Activated T-cell treated with anti-CD3 and anti-CD28 coated beads for 1 hour (primary cell): ENCODE data around the gene DOK4.
"Not testable (repeated sequence)": the region's sequence is repeated elsewhere in the genome, so short reads cannot be mapped to it uniquely, and the experiment has no call there.

ENCODE experiments used
- DNase-seq: peaks from one replicate; pipeline ENCODE4 v3.0.0-alpha.2; 2020; ENCODE audit warnings: low read depth

DOK4 gene

DNA sequence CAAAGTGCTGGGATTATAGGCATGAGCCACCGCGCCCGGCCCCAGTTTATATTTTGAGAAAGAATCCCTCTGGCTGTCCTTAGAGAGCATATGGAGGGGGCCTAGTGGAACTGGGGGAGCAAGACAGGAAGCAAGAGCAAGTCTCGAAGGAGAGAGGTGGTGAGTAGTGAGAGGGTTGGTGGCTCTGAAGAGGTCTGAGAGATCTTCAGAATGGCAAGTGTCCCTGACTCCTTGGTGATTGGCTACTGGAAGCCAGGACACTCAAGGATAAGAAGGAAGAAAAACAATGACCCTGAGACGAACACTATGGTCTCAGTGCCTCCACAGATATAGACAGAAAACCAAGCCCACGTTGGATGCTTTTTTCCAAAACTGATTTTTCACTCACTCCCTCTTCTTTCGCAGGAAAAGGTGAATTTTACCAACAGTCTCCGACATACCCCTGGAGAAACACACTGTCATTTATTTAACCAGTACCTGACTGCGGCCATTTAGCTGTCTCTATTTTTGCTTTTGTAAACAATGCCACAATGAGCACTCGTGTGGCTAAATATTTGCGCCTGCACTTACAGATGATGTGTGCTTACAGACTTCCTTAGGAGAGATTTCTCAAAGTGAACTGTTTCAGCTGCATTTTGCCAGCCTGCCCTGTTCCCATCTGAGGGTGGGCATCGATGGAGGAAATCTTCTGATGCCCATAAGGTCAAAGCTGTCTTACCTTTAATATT lies 15.9 kb upstream of the DOK4 start:
- DNase-seq: no peak

DNA sequence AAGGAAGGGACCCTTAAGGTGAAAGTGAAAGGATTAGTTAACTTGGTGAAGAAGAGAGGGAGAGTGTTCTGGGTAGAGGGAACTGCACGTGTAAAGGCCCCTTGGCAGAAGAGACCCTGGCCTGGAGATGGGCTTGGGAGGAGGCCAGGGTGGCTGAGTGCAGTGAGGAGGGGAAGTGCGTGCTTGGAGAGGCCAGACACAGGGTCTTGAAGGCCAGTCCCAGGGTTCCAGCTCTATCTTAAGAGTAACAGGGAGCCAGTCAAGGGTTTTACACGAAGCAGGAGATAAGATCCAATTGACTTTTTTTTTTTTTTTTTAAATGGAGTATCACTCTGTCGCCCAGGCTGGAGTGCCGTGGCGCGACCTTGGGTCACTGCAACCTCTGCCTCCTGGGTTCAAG lies 15.2 kb upstream of the DOK4 start:
- no peak for DNase-seq

- DNase-seq: no peak
Measured at GRCh38 chr16:57500578-57501111, 14.4 kb upstream of the DOK4 start.

GRCh38 chr16:57499941-57500340 lies 13.6 kb upstream of the DOK4 start:
- DNase-seq: not testable (repeated sequence)

DNA sequence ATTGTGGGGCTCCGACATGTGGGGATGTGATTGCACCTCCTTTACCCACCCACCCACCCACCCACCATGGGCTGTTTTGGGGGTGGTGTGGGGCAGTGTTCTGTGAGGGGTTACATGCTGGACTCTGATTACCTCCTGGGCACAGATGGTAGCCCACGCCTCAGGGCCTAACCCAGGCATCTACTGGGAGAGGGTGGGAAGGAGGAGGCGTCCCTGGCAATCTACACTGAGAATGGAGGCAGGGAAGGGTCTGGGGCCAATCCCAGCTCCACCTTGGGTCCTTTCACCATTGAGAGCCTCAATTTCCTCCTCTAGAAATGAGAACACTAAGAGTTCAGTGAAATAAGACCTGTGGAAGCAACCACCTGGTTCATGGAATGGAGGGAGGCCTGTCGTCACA lies 11.7 kb upstream of the DOK4 start:
- no peak for DNase-seq

DNA sequence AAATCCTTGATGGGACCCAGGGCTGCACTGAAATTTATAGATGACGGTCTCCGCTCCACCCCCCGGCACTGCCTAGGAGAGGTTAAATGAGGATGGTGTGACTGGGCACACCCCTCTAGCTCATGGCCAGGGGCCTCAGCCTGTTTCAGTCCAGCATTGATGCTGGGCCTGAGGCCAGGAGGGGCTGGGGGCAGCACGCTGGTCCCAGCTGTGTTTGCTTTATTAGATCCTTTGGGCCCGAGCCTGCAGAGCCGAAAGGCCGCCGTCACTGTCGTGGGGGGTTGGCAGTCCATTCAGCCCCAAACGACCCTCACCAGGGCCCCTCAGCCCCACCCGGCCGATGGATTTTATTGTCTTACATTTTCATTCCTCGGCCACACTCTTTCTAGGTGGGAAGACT lies 10.8 kb upstream of the DOK4 start:
- DNase-seq: no peak

DNA sequence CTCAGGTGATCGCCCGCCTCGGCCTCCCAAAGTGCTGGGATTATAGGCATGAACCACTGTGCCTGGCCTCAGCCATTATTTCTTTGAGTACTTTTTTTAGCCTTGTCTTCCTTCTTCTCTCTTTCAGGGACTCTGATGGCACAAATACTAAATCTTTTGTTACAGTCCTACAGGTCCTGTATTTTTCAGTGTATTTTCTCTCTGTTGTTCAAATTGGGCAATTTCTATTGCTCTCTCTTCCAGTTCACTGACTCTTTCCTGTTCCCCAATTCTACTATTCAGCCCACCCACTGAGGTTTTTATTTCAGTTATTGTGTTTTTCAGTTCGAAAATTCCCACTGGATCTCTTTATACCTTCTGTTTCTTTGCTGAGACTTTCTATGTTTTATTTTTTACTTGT lies 7.5 kb upstream of the DOK4 start:
- DNase-seq: no peak

GRCh38 chr16:57489229-57489628 lies 2.9 kb upstream of the DOK4 start:
- no peak for DNase-seq

GRCh38 chr16:57486858-57487834 lies 853 bp upstream of the DOK4 start:
- DNase-seq: no peak

DNA sequence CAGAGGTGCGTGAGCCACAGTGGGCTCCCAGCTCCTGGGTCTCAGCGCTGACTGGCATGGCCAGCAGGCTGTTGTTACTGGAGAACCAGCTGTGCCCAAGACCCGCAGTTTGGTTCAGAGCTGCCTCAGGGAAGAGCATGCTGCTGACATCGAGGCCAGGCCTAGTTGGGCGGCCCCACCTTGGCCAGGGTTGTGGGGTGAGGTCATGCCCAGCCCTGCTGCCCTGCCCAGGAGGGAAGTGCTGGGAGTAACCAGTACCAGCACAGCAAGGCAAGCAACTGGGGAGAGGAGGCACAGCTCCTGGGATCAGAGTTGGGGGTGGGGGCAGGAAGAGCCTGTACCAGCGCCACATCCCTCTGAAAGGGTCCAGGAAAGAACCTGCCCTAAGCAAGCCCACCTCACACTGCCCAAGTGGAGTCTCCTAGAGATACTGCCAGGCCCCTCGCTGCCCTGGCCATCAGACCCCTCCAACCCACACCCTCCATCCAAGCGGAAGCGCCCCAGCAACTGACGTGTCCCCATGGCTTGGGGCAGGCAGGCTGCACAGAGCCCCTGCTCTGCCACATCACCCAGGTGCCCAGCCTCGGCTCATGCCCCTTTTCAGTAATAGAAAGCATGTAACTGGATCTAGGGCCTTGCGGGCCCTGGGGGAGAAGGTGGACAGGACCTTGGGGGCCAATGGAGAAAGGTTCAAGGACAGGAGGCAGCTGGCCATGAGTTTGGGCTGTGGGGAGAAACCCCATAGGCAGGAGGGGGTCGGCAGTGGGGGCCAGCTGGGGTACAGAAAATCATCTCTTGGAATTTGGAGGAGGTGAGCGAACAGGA lies 990 bp downstream of the DOK4 start:
- DNase-seq: no peak

- no peak for DNase-seq
Measured at GRCh38 chr16:57484515-57485005, 1.7 kb downstream of the DOK4 start.

GRCh38 chr16:57483725-57484514 lies 2.4 kb downstream of the DOK4 start:
- no peak for DNase-seq

DNA sequence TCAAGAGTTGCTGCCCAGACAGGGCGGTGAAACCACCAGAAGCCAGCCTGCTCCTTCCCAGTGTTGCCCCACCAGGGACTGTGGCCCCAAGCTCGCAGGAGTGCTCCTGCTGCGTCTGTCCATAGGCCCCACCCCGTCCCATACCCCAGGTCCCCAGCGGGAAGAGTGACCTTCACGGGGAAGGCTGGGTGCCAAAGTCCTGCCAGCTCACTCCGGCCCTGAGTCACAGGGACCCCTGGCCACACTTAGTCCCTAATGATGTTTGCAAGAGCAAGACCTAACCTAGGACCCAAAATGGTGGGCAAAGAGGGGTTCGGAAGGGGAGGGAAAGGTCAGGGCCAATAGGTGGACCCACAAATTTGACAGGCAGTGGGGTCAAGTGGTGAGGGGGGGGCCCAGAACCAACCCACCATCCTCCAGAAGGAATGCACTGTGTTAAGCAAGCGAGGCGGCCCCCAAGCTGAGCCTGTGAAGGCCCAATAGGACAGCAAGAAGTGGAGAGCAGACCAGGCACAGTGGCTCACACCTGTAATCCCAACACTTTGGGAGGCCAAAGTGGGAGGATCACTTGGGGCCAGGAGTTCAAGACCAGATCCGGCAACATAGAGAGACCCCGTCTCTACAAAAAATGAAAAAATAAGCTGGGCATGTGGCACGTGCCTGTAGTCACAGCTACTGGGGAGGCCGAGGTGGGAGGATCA lies 3.3 kb downstream of the DOK4 start:
- DNase-seq: no peak

- no peak for DNase-seq
Measured at GRCh38 chr16:57481421-57481820, 4.9 kb downstream of the DOK4 start.

DNA sequence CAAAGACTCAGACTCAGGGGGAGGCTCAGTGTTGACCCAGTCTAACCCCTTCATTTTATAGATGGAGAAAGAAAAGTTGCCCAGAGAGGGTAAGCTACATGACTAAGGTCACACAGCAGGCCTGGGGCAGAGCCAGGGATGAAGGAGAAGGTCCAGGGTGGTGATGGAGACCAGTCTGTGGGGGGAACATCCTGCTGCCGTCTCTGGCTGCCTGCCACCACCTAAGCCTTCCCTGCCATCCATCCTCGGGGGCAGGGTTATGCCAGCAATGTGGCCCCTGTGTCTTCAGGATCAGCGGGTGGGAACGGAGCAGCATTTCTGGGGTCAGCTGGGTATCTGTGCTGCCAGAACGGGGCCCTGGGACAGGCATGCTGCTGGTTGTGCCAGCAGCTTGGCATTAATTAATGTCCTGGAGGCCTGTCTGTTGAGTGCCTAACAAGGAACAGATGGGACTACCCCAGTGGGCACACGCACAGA lies 5.5 kb downstream of the DOK4 start:
- no peak for DNase-seq

GRCh38 chr16:57479976-57480753 lies 6.1 kb downstream of the DOK4 start:
- no peak for DNase-seq

DNA sequence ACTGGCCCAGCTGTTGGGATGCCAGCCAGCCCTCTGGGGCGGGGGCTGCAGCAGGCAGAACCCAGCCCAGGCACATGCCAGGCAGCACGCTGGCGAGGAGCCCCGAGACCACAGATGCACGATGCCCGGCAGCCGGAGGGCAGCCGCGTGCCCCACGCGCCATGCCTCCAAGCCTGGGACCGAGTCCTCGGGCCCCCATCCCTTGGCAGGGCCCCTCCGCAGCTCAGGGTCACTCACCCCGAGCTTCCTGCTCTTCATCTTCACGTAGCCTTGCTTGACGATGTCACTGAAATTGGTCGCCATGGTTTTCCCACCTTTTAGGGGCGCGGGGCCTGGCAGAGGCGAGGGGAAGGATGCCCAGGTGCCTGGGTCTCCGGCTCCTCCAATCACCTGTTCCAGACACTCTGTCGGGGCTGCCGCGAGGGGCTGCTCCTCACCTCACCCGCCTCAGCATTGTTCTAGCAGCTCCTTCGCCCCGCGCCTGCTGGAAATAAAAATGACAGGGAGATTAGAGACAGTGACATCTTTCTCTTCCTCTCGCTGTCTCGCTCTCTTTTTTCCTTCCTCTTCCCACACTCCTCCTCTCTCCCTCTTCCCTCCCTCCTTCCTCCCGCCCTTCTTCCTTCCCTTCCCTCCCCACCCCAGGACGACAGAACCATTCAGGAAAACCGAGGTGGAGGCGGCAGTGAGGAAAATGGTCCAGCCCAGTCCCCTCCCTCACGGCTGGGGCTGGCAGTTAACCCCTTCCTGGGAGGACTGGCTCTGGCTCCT lies 6.9 kb downstream of the DOK4 start:
- DNase-seq: no peak

DNA sequence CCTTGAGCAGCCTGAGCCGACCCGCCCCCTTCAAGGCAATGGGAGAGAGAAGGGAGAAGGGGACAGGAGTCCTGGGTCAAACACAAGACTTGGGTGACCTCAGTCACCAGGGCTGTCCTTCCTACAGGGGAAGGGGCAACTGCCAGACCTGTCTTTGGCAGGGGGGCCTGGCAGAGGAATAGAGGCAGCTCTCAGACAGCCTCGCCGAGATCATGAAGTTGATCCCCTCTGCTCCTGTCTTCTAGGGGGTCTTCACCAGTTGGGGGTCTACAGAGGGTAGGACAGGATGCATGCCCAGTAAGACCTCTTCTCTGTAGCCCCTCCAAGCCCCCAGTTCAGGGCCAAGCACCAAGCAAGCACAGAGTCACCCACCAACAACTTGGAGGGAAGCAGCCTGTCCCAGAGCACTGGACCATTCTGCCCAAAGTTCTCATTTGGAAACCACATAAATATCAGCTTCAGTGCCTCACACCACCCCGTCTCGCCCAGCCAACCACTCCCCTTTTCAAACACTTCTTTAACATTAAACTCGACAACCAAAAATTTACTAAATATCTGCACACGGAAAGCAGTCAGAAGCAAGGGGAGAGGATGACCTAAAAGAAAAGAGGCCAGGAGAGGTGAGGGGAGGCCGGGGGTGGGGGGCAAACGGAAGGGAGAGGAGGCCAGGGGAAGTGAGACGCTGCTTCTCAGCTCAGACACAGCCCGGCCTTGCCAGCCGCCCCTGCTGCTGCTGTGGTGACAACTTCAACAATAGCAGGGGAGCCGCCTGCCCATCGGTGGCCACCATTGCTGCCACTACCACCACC lies 7.7 kb downstream of the DOK4 start:
- DNase-seq: no peak
